Colonic mucosa (tissue), 4 donors: Measurements from ENCODE around the gene EXD3. TPM values are rescaled to one million over a fixed set of nuclear protein-coding genes. Genes with fewer than 3 reads are reported as not detected.

ENCODE experiments used
- DNase-seq: peaks from one replicate; pipeline ENCODE4 v3.0.0-alpha.2; 2020
- H3K27ac ChIP-seq: fragments of 200-600 bp; one replicate; pipeline ENCODE4 v1.8.0; 2021
- H3K27me3 ChIP-seq: fragments of 200-600 bp; one replicate; pipeline ENCODE4 v1.8.0; 2021
- H3K36me3 ChIP-seq: fragments of 200-600 bp; one replicate; pipeline ENCODE4 v1.8.0; 2021
- H3K4me1 ChIP-seq: fragments of 200-600 bp; one replicate; pipeline ENCODE4 v1.8.0; 2021; ENCODE audit warnings: mild to moderate bottlenecking
- H3K4me3 ChIP-seq: fragments of 200-600 bp; one replicate; pipeline ENCODE4 v1.8.0; 2021
- H3K9ac ChIP-seq, 2 donors: one replicate each; pipeline ENCODE4 v1.7.0; 2013; ENCODE audit warnings: control low read depth in 2 of 2, low read depth in 2 of 2, low read length in 2 of 2
- H3K9me3 ChIP-seq: fragments of 200-600 bp; one replicate; pipeline ENCODE4 v1.8.0; 2021
- intact Hi-C: fragments of 100-400 bp; cut with DNase I; formaldehyde crosslinking; loops from one replicate; pipeline ENCODE4 v1.14.1; 2022
- total RNA-seq, 2 donors: library from RNA; stranded (reverse); fragmentation: NEBNext Ultra II Directional in 1 of 2; extraction: Animal tissue kit (Norgen Biotek cat#: 25700) in 1 of 2; gene quantifications; one replicate each; pipeline ENCODE4 v1.2.1, GENCODE V29; 2021
- TF ChIP-seq, protein P1 (sequence below): fragments of 200-600 bp; IDR thresholded peaks from one replicate; pipeline ENCODE4 v1.8.0; 2022; ENCODE audit warnings: antibody characterized with exemption, mild to moderate bottlenecking
- donor health status: healthy.
- donor health status: DM: no; HTN: no; CAD: no.
- donor health status: DM: no; HTN: no; CAD: no.

EXD3 gene
- total RNA-seq, 2 donors from 2014 or later: 34.9 to 36.4 TPM

DNA sequence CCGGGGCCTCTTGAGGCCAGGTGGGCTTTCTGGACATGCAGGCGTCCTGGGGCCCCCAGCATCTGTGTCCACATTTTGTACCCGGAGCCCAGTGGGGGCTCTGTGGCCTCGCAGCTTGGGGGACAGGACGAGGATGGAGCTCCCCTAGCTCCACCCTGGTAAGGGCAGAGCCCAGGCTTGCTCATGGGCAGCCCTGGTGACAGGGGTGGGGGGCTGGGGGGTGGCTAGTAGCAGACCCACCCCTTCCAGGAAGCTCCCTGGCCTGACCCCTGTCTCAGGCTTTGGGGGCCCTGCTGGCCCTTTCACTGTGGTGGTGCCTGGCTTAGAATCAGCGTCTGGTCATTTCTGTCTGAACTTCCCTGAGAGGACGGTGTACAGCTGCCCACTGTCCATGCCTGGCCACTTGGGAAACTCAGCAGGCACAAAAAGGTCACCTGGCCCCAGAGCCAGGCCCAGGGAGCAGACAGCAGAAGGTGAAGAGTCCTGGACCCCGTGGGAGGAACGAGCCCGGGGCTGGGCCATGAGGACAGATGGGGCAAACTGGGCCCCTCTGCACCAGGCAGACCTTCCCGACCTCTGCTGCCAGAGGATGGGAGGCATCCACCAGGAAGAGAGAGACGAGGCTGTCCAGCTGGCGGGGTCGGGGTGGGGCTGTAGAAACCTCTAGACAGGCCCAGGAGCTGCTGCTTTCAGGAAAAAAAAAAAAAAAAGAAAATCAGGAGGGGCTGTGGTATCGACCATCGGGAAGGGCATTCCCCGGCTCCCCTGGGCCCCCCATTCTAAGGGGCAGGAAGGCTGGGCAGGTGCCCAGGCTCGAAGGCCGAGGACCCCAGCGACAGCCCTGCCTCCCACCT, 52.8 kb downstream of the EXD3 start:
- H3K36me3 ChIP-seq: no peaks in the 10 kb centered on the region
- H3K9me3 ChIP-seq: no peaks in the 10 kb centered on the region
- TF ChIP-seq, protein P1, sequence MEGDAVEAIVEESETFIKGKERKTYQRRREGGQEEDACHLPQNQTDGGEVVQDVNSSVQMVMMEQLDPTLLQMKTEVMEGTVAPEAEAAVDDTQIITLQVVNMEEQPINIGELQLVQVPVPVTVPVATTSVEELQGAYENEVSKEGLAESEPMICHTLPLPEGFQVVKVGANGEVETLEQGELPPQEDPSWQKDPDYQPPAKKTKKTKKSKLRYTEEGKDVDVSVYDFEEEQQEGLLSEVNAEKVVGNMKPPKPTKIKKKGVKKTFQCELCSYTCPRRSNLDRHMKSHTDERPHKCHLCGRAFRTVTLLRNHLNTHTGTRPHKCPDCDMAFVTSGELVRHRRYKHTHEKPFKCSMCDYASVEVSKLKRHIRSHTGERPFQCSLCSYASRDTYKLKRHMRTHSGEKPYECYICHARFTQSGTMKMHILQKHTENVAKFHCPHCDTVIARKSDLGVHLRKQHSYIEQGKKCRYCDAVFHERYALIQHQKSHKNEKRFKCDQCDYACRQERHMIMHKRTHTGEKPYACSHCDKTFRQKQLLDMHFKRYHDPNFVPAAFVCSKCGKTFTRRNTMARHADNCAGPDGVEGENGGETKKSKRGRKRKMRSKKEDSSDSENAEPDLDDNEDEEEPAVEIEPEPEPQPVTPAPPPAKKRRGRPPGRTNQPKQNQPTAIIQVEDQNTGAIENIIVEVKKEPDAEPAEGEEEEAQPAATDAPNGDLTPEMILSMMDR: no peak
- DNase-seq: no peak
- intact Hi-C loops: no loop called here
- no peaks in the 10 kb centered on the region for H3K27me3 ChIP-seq
- H3K4me1 ChIP-seq: no peaks in the 10 kb centered on the region
- H3K4me3 ChIP-seq: no peak overlapping the region
- H3K9ac ChIP-seq: no peak overlapping the region
- H3K27ac ChIP-seq: no peak overlapping the region

DNA sequence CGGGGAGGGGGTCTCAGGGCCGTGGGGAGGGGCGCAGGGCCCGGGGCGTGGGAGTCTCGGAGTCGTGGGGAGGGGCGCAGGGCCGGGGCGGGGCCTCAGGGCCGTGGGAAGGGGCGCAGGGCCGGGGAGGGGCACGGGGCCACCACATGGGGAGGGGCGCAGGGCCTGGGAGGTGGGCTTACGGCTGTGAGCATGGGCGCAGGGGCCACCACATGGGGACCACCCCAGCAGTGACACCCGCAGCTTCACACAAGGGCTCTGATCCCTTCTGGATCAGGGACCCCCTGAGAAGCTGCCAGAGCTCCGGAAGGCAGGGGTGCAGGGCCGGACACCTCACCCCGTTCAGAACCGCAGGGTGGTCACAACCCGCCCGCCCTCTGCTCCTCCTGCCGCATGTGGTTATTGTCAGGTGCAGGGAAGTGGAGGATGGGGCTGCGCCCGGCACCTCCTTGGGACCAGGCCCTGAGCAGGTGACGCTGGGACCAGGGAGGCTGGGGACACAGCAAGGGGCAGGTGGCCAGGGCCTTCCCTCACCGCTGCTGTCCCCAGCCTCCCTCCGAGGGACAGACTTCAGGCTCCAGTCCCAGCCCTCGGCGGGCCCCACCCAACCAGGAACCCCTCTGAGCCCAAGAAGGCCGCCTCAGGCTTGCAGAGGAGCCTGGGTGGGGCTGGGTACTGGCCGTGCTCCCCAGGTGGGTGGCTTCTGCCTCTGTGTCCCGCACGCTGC, 53.7 kb downstream of the EXD3 start:
- Histone ChIP-seq H3K36me3 (no peaks in the 10 kb centered on the region), H3K9ac (no peak overlapping the region), H3K4me3 (no peak overlapping the region), H3K9me3 (no peaks in the 10 kb centered on the region), H3K27me3 (no peaks in the 10 kb centered on the region), H3K4me1 (no peaks in the 10 kb centered on the region), H3K27ac (no peak overlapping the region)
- TF ChIP-seq, protein P1: no peak
- intact Hi-C loops: no loop called here
- no peak for DNase-seq

DNA sequence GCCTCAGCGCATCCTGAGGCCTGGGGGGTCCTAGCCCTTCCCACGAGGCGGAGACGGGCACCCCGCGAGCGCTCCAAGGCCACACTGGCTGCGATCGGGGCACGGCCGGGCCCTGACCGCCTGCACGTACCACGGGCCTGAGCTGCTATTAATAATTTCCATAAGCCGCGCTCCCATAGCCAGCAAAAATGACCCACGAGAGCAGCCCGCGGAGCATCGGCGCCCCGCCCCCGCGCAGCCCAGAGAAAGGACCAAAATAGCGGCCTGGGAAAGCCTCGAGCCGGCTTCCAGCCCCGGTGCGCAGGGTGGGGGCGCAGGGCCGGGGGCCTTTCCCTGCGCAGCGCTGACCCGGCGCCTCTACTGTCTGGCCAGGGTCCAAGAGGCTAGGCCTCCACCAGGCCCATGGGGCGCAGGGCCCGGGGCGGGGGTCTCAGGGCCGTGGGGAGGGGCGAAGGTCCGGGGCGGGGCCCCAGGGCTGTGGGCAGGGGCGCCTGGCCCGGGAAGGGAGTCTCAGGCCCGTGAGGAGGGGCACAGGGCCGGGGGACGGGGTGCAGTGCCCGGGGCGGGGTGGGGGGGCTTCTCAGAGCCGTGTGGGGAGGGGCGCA, 54.4 kb downstream of the EXD3 start:
- TF ChIP-seq, protein P1: no peak
- no peak overlapping the region for H3K4me3 ChIP-seq
- intact Hi-C loops: no loop called here
- H3K36me3 ChIP-seq: no peaks in the 10 kb centered on the region
- no peak overlapping the region for H3K27ac ChIP-seq
- no peak for DNase-seq
- H3K27me3 ChIP-seq: no peaks in the 10 kb centered on the region
- no peaks in the 10 kb centered on the region for H3K9me3 ChIP-seq
- no peaks in the 10 kb centered on the region for H3K4me1 ChIP-seq
- H3K9ac ChIP-seq: no peak overlapping the region

DNA sequence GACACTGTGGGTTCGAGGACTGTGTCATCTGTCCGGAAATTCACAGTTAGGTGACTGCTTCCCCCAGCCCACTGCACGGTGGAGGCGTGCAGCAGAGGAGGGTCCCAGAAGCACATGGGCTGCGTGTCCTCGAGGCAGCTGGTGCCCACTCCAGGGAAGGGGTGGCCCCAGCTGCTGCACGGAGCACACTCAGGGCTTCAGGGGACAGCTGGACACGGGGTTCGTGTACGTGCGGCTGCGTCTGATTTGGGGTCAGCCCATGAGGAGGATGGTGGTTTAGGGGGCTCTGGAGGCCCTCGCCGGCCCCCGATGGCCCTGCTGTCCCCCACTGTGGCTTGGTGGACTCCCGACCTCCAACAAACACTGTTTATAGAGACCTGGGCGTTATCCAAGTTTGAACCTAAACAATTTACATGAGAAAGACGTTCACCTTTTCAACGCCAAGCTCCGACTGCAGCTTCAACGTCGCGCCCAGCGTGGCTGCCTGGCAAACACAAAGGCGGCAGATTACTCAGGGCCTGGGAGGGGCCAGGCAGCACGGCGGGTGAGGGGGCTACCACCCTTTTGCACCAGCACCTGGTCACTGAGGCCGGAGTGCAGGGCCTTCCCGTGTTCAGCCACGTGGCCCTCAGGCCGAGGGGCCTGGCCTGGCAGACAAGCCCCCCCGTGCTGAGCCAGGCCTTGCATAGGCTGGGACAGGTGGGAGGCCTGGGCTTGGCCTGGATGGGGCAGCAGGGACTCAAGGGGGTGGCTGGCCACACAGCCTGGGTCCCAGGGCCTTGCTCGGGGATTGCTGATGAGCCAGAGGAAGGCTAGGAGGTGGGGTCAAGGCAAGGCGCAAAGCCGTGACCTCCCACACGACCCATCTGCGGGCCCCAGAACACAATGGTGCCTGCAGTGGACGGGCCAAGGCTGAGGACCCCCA, 55.2 kb downstream of the EXD3 start:
- Histone ChIP-seq H3K27me3 (no peaks in the 10 kb centered on the region), H3K36me3 (no peaks in the 10 kb centered on the region), H3K9me3 (no peaks in the 10 kb centered on the region), H3K4me1 (no peaks in the 10 kb centered on the region), H3K4me3 (no peak overlapping the region), H3K27ac (no peak overlapping the region), H3K9ac (no peak overlapping the region)
- TF ChIP-seq, protein P1: no peak
- no peak for DNase-seq
- intact Hi-C loops: no loop called here
